PC-9 (cell line): ENCODE measurements around the gene ANKRD60. TPM values are rescaled to one million over a fixed set of nuclear protein-coding genes. Genes with fewer than 3 reads are reported as not detected.

Experiments used
- BruUV-seq: library from RNA; stranded (reverse); fragments of 400-500 nt; replicated peaks from 2 replicates; lab custom pipeline; 2021; lab: Mats Ljungman, UMichigan
- CTCF ChIA-PET: fragments of 300-600 bp; sonication (Branson Sonifier 250); formaldehyde crosslinking; loops from one replicate; lab custom pipeline; 2022; ENCODE audit warnings: antibody characterized with exemption; lab: Charles Lee
- POLR2A ChIA-PET: fragments of 300-600 bp; sonication (Branson Sonifier 250); formaldehyde crosslinking; loops from one replicate; lab custom pipeline; 2022; ENCODE audit warnings: antibody characterized with exemption; ENCODE audit not compliant: unreplicated experiment; lab: Charles Lee
- DNase-seq, 2 experiments: peaks; one replicate each; pipeline versions ENCODE4 v3.0.0 to v3.0.0-alpha.2; 2015 to 2022; ENCODE audit warnings: mixed read lengths in 1 of 2
- H2AFZ ChIP-seq: fragments of 200-600 bp; sonication (generic); 2 replicates; pipeline ENCODE4 v1.8.1; 2017; ENCODE audit warnings: antibody characterized with exemption
- H3F3A ChIP-seq: fragments of 200-600 bp; sonication (generic); 2 replicates; pipeline ENCODE4 v1.8.1; 2017; ENCODE audit warnings: antibody characterized with exemption, mild to moderate bottlenecking, low read depth; ENCODE audit not compliant: insufficient read depth
- H3K27ac ChIP-seq: fragments of 200-600 bp; sonication (generic); 2 replicates; pipeline ENCODE4 v1.6.1; 2016; ENCODE audit warnings: mixed run types
- H3K27me3 ChIP-seq: fragments of 200-600 bp; sonication (generic); 2 replicates; pipeline ENCODE4 v1.6.1; 2016; ENCODE audit warnings: low read depth, mixed run types; ENCODE audit not compliant: insufficient read depth
- H3K36me3 ChIP-seq: fragments of 200-600 bp; sonication (generic); 2 replicates; pipeline ENCODE4 v1.6.1; 2016; ENCODE audit warnings: low read depth, mixed run types
- H3K4me1 ChIP-seq: fragments of 200-600 bp; sonication (generic); replicated peaks from 2 replicates; pipeline ENCODE4 v1.6.1; 2016; ENCODE audit warnings: mixed run types; ENCODE audit not compliant: insufficient read depth
- H3K4me2 ChIP-seq: fragments of 200-600 bp; sonication (generic); 2 replicates; pipeline ENCODE4 v1.6.1; 2017; ENCODE audit warnings: mixed run types
- H3K4me3 ChIP-seq: fragments of 200-600 bp; sonication (generic); 2 replicates; pipeline ENCODE4 v1.6.1; 2016; ENCODE audit warnings: mixed run types
- H3K79me2 ChIP-seq: fragments of 200-600 bp; sonication (generic); 2 replicates; pipeline ENCODE4 v1.6.1; 2017; ENCODE audit warnings: low read depth, mixed run types
- H3K9me2 ChIP-seq: fragments of 200-600 bp; sonication (generic); 2 replicates; pipeline ENCODE4 v1.8.1; 2017; ENCODE audit warnings: mild to moderate bottlenecking; ENCODE audit not compliant: insufficient read depth
- H3K9me3 ChIP-seq: fragments of 200-600 bp; sonication (generic); 2 replicates; pipeline ENCODE4 v1.8.1; 2016; ENCODE audit warnings: low read depth; ENCODE audit not compliant: insufficient read depth
- H4K20me1 ChIP-seq: fragments of 200-600 bp; sonication (generic); 2 replicates; pipeline ENCODE4 v1.8.1; 2017; ENCODE audit not compliant: insufficient read depth
- EZH2 ChIP-seq: fragments of 200-600 bp; sonication (generic); IDR thresholded peaks from 2 replicates; pipeline ENCODE4 v1.8.0; 2017; ENCODE audit warnings: antibody characterized with exemption, low read depth
- intact Hi-C: fragments of 100-400 bp; cut with micrococcal nuclease; formaldehyde crosslinking; loops from one replicate; pipeline ENCODE4 v1.10.0; 2022; ENCODE audit not compliant: unreplicated experiment
- total RNA-seq: library from RNA; stranded (reverse); gene quantifications from 2 replicates; pipeline ENCODE4 v1.2.3, GENCODE V29; 2021
- TF ChIP-seq, protein P1 (sequence below): fragments of 200-600 bp; sonication (generic); conservative IDR thresholded peaks from 2 replicates; pipeline ENCODE4 v1.6.1; 2017; ENCODE audit warnings: mixed run types, antibody characterized with exemption, mild to moderate bottlenecking, moderate library complexity

Gene ANKRD60
- total RNA-seq, 1 experiment from 2014 or later: not detected

DNA sequence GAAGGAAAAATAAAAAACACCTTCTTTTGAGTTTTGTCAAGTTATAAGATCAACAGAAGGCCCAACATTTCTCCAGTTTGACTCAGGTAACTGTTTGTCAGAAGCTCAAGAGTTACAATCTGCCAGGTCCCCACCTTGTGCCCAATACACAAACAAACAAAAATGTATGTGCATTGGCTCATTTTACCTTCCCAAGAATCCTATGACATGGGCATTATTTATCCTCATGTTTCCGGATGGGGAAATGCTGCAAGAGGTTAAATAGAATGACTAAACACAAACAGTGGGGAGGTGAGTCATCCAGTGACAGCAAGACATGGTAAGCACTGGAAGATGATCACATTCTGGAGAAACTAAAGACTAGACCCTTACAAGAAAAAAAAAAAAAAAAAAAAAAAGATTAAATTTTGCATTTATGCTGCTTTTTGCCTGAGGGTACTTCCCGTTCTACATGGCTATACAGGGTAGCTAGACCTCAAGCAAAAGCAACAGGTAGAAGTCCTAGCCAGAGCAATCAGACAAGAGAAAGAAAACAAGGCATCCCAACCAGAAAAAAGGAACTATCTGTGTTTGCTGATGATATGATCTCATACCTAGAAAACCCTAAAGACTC is 23.6 kb upstream of the ANKRD60 start:
- peaks cover 23% of the 10 kb centered on the region for H3F3A ChIP-seq
- no peaks in the 10 kb centered on the region for H3K79me2 ChIP-seq
- H2AFZ ChIP-seq: no peak overlapping the region
- H3K9me3 ChIP-seq: peaks cover 14% of the 10 kb centered on the region; the same call in 1 of the 2 replicates
- H3K27ac ChIP-seq: peak overlapping the region; percentile 87
- peak overlapping the region; percentile 15; the same call in 1 of the 2 replicates for H3K4me3 ChIP-seq
- ChIA-PET POLR2A (interaction anchor here (0.8 kb wide), 1 partner anchor 821 kb away, joined by 9 read pairs; no protein-coding TSS in a partner anchor), CTCF (no interaction called here)
- no peaks in the 10 kb centered on the region for H3K27me3 ChIP-seq
- H3K4me2 ChIP-seq: peak overlapping the region; percentile 48
- peaks cover 16% of the 10 kb centered on the region; the same call in 1 of the 2 replicates for H3K36me3 ChIP-seq
- no peak for TF ChIP-seq EZH2
- TF ChIP-seq, protein P1, sequence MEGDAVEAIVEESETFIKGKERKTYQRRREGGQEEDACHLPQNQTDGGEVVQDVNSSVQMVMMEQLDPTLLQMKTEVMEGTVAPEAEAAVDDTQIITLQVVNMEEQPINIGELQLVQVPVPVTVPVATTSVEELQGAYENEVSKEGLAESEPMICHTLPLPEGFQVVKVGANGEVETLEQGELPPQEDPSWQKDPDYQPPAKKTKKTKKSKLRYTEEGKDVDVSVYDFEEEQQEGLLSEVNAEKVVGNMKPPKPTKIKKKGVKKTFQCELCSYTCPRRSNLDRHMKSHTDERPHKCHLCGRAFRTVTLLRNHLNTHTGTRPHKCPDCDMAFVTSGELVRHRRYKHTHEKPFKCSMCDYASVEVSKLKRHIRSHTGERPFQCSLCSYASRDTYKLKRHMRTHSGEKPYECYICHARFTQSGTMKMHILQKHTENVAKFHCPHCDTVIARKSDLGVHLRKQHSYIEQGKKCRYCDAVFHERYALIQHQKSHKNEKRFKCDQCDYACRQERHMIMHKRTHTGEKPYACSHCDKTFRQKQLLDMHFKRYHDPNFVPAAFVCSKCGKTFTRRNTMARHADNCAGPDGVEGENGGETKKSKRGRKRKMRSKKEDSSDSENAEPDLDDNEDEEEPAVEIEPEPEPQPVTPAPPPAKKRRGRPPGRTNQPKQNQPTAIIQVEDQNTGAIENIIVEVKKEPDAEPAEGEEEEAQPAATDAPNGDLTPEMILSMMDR: no peak
- BruUV-seq: no TSS peak
- H4K20me1 ChIP-seq: no peaks in the 10 kb centered on the region
- peak; percentile 37 to 98 for DNase-seq
- H3K9me2 ChIP-seq: no peaks in the 10 kb centered on the region
- intact Hi-C loops: no loop called here
- H3K4me1 ChIP-seq: peaks cover 29% of the 10 kb centered on the region

DNA sequence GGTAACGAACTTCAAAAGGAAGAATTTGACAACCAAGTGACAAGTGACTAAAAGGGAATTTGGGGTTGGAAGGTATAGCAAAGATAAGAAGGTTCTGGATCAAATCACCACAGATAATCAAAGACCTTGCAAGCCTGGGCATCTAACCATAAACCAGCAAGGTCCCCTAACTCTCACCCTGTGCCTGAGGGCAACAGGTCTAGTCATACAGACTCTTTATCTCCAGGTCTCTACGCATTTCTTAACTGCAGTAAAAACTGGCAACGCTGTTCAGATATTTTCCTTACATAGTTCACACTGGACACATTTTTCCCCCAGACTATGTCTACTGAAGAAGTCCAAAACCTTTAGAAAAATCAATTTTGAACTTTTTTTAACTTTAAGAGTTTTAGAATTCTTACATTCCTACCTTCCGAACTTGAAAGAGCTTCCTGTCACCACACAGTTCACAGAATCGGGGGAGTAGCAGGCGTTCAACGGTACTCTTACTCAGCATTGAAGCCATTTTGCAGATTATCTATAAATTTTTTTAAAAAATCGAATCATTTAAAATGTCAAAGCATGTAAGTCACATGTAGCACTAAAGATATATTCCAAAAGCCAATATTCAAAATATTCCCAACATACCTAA is 23.0 kb upstream of the ANKRD60 start:
- H2AFZ ChIP-seq: no peak overlapping the region
- peaks cover 23% of the 10 kb centered on the region for H3F3A ChIP-seq
- H3K36me3 ChIP-seq: peaks cover 22% of the 10 kb centered on the region
- H3K9me3 ChIP-seq: peaks cover 14% of the 10 kb centered on the region; the same call in 1 of the 2 replicates
- BruUV-seq: no TSS peak
- H3K9me2 ChIP-seq: no peaks in the 10 kb centered on the region
- no peak overlapping the region for H3K4me3 ChIP-seq
- peak overlapping the region; percentile 87 for H3K27ac ChIP-seq
- H3K79me2 ChIP-seq: no peaks in the 10 kb centered on the region
- no peaks in the 10 kb centered on the region for H3K27me3 ChIP-seq
- intact Hi-C loops: no loop called here
- H3K4me2 ChIP-seq: peak overlapping the region; percentile 48
- H3K4me1 ChIP-seq: peaks cover 29% of the 10 kb centered on the region
- no peak for DNase-seq
- CTCF ChIA-PET: no interaction called here
- TF ChIP-seq EZH2: no peak
- TF ChIP-seq, protein P1: no peak
- POLR2A ChIA-PET: interaction anchor here (0.8 kb wide), 1 partner anchor 820 kb away, joined by 9 read pairs; no protein-coding TSS in a partner anchor
- H4K20me1 ChIP-seq: no peaks in the 10 kb centered on the region

DNA sequence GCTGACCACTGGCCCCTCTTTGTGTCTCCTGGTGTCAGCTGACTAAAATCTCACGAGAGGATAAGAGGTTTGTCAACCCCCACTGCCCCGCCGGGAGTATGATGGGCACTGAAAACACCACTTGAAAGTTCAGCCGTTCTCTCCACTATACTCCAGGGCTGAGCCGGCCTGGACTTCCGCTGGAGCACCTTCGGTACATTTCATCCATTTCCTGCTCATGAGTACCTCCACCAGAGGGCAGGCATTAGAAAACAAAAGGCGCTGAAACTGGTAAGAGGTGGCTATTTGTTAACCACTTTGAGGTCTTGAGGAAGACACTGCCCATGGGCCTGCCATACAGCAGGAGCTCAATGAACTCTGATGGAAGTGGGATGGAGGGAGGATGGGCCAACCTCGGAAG is 17.9 kb upstream of the ANKRD60 start:
- POLR2A ChIA-PET: no interaction called here

More for the DNA sequence above, 17.9 kb upstream of the ANKRD60 start:
- Histone ChIP-seq H3K9me3 (no peaks in the 10 kb centered on the region), H3K27me3 (no peaks in the 10 kb centered on the region), H2AFZ (no peak overlapping the region), H4K20me1 (no peaks in the 10 kb centered on the region), H3K4me2 (no peak overlapping the region), H3K36me3 (peaks cover 27% of the 10 kb centered on the region), H3F3A (peaks cover 3% of the 10 kb centered on the region), H3K27ac (no peak overlapping the region), H3K4me3 (no peak overlapping the region), H3K4me1 (peaks cover 11% of the 10 kb centered on the region), H3K79me2 (no peaks in the 10 kb centered on the region), H3K9me2 (no peaks in the 10 kb centered on the region)
- DNase-seq: no peak
- intact Hi-C loops: no loop called here
- CTCF ChIA-PET: no interaction called here
- TF ChIP-seq EZH2: no peak
- TF ChIP-seq, protein P1: peak; percentile 44; the same call in 1 of the 2 replicates
- no TSS peak for BruUV-seq
